ENCODE data around the gene EPC1. TPM values are rescaled to one million over a fixed set of nuclear protein-coding genes. Genes with fewer than 3 reads are reported as not detected.
"Not testable (repeated sequence)": the region's sequence is repeated elsewhere in the genome, so short reads cannot be mapped to it uniquely, and the experiment has no call there.

The EPC1 gene
- total RNA-seq, 1 donor from 2014 or later = 24.3 TPM

- no peak for DNase-seq
These were observed 73.6 kb downstream of the EPC1 start for GRCh38 chr10:32273336-32273735.

GRCh38 chr10:32271617-32272016 lies 75.3 kb downstream of the EPC1 start:
- peak; percentile 17 for DNase-seq

GRCh38 chr10:32269343-32270100 lies 77.4 kb downstream of the EPC1 start:
- no peak for DNase-seq

- no peak for DNase-seq
These were observed 78.2 kb downstream of the EPC1 start for GRCh38 chr10:32268788-32269187.

GRCh38 chr10:32266979-32267378 lies 80.0 kb downstream of the EPC1 start:
- DNase-seq = no peak

GRCh38 chr10:32266566-32266965 lies 80.4 kb downstream of the EPC1 start:
- no peak for DNase-seq

GRCh38 chr10:32265756-32266155 lies 81.2 kb downstream of the EPC1 start:
- DNase-seq = no peak

GRCh38 chr10:32263300-32263699 lies 83.7 kb downstream of the EPC1 start:
- no peak for DNase-seq

GRCh38 chr10:32259551-32259950 lies 87.4 kb downstream of the EPC1 start:
- DNase-seq = no peak

- peak; percentile 77 for DNase-seq
These were observed 90.1 kb downstream of the EPC1 start for GRCh38 chr10:32256613-32257437.

- no peak for DNase-seq
These were observed 93.1 kb downstream of the EPC1 start for GRCh38 chr10:32253821-32254220.

- no peak for DNase-seq
These were observed 93.7 kb downstream of the EPC1 start for GRCh38 chr10:32253276-32253675.

GRCh38 chr10:32250489-32250888 lies 96.5 kb downstream of the EPC1 start:
- not testable (repeated sequence) for DNase-seq

GRCh38 chr10:32246685-32247084 lies 100.3 kb downstream of the EPC1 start:
- no peak for DNase-seq

GRCh38 chr10:32245760-32246159 lies 101.2 kb downstream of the EPC1 start:
- DNase-seq = no peak

GRCh38 chr10:32244421-32245207 lies 102.3 kb downstream of the EPC1 start:
- DNase-seq = no peak

GRCh38 chr10:32244011-32244410 lies 102.9 kb downstream of the EPC1 start:
- no peak for DNase-seq

GRCh38 chr10:32241946-32242345 lies 105.0 kb downstream of the EPC1 start:
- DNase-seq = no peak

GRCh38 chr10:32240471-32240870 lies 106.5 kb downstream of the EPC1 start:
- no peak for DNase-seq

- DNase-seq = no peak
These were observed 107.2 kb downstream of the EPC1 start for GRCh38 chr10:32239769-32240168.

GRCh38 chr10:32237644-32238345 lies 109.2 kb downstream of the EPC1 start:
- DNase-seq = no peak

GRCh38 chr10:32234471-32234870 lies 112.5 kb downstream of the EPC1 start:
- no peak for DNase-seq

Measured in dermis blood vessel endothelial cell (primary cell).